ENCODE measurements around the gene MCAT. TPM values are rescaled to one million over a fixed set of nuclear protein-coding genes. Genes with fewer than 3 reads are reported as not detected.

Gene MCAT
- total RNA-seq, 1 donor from 2014 or later = 16.6 TPM

DNA sequence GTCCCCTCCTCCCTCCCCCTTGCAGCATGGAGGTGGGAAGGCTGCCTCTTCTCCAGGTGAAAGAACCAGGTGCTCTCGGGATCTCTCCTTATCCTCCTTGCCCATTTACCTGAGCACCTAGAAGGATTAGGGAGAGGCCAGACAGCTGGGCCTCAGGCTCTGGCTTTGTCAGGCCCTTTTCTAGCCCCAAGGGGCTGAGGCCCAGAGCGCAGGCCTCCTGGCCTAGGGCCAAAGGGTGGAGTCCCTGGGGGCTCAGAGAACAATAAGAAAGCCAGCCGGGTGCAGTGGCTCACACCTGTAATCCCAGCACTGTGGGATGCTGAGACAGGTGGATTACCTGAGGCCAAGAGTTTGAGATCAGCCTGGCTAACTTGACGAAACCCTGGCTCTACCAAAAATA lies 48.6 kb downstream of the MCAT start:
- no peak overlapping the region for H3K4me3 Mint-ChIP-seq (ENCODE audit: unreplicated experiment)
- TF ChIP-seq, protein P1, sequence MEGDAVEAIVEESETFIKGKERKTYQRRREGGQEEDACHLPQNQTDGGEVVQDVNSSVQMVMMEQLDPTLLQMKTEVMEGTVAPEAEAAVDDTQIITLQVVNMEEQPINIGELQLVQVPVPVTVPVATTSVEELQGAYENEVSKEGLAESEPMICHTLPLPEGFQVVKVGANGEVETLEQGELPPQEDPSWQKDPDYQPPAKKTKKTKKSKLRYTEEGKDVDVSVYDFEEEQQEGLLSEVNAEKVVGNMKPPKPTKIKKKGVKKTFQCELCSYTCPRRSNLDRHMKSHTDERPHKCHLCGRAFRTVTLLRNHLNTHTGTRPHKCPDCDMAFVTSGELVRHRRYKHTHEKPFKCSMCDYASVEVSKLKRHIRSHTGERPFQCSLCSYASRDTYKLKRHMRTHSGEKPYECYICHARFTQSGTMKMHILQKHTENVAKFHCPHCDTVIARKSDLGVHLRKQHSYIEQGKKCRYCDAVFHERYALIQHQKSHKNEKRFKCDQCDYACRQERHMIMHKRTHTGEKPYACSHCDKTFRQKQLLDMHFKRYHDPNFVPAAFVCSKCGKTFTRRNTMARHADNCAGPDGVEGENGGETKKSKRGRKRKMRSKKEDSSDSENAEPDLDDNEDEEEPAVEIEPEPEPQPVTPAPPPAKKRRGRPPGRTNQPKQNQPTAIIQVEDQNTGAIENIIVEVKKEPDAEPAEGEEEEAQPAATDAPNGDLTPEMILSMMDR (IDR thresholded peaks at IDR 0.05) = no peak
- peaks cover 6% of the 10 kb centered on the region for H3K4me1 Mint-ChIP-seq (ENCODE audit: unreplicated experiment)
- H3K36me3 Mint-ChIP-seq (ENCODE audit: unreplicated experiment) = no peaks in the 10 kb centered on the region
- no peak overlapping the region for H3K27ac Mint-ChIP-seq (ENCODE audit: unreplicated experiment)
- no peaks in the 10 kb centered on the region for H3K27me3 Mint-ChIP-seq (ENCODE audit: unreplicated experiment)
- no peaks in the 10 kb centered on the region for H3K9me3 Mint-ChIP-seq (ENCODE audit: unreplicated experiment)
- DNase-seq (ENCODE audit: extremely low spot score, unreplicated experiment) = no peak

DNA sequence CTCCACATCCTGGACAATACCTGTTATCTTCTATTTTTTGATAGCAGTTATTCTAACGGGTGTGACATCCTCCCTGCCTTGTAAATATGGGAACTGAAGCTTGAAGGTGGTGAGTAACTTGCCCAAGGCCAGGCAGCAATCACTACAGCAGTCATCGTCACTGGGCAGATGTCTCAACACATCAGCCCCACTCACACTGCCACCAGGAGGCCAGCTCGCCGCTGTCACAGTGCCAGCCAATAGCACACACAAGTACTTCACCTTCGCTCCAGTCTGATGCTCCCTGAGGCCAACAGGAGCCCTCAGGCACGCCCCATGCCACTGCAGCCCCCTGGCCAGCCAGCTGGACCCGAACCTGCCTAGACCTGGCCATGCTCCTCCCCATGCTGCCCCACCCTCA lies 49.1 kb downstream of the MCAT start:
- H3K36me3 Mint-ChIP-seq (ENCODE audit: unreplicated experiment) = no peaks in the 10 kb centered on the region
- H3K27ac Mint-ChIP-seq (ENCODE audit: unreplicated experiment) = no peak overlapping the region
- peaks cover 8% of the 10 kb centered on the region for H3K4me1 Mint-ChIP-seq (ENCODE audit: unreplicated experiment)
- no peaks in the 10 kb centered on the region for H3K27me3 Mint-ChIP-seq (ENCODE audit: unreplicated experiment)
- no peaks in the 10 kb centered on the region for H3K9me3 Mint-ChIP-seq (ENCODE audit: unreplicated experiment)
- no peak overlapping the region for H3K4me3 Mint-ChIP-seq (ENCODE audit: unreplicated experiment)
- TF ChIP-seq, protein P1 (IDR thresholded peaks at IDR 0.05) = no peak
- DNase-seq (ENCODE audit: extremely low spot score, unreplicated experiment) = no peak

DNA sequence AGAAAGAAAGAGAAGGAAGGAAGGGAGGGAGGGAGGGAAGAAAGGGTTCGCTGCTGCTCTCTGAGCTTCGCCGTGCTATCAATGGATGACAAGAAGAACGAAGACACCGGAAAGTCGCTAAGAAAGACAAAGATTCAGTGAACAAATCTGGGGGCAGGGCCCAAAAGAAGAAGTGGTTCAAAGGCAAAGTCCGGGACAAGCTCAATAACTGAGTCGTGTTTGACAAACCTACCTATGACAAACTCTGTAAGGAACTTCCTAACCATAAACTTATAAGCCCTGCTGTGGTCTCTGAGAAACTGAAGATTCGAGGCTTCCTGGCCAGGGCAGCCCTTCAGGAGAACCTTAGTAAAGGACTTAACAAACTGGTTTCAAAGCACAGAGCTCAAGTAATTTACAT lies 51.1 kb downstream of the MCAT start:
- Mint-ChIP-seq H3K27me3 (ENCODE audit: unreplicated experiment) (no peaks in the 10 kb centered on the region), H3K4me3 (ENCODE audit: unreplicated experiment) (no peak overlapping the region), H3K4me1 (ENCODE audit: unreplicated experiment) (peaks cover 13% of the 10 kb centered on the region), H3K27ac (ENCODE audit: unreplicated experiment) (no peak overlapping the region), H3K36me3 (ENCODE audit: unreplicated experiment) (no peaks in the 10 kb centered on the region), H3K9me3 (ENCODE audit: unreplicated experiment) (no peaks in the 10 kb centered on the region)
- TF ChIP-seq, protein P1 (IDR thresholded peaks at IDR 0.05) = no peak
- no peak for DNase-seq (ENCODE audit: extremely low spot score, unreplicated experiment)

DNA sequence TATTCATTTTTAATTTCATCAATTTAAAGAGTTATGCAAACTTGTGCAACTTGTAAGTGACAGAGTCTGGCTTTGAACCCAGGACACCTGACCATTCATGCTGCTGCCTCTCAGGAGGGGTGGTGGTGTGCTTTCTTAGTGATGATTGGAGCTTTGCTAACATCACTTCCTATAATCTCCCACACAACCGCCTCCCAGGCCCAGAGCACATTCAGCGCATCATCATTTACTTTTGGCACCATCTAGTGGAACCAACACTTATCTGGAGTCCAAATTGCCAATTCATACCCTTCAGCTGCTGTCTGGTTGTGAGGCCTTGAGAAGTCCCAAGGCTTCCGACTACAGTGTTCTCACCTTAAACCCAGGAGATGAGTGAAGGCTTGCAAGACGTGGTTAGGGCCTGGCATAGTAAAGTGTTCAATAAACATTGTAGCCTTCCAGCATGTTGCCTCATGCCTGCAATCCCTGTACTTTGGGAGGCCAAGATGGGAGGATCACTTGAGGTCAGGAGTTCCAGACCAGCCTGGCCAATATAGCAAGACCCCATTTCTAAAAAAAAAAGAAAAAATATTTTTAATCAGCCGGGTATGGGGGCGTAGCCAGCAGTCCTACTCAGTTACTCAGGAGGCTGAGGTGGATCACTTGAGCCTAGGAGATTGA lies 52.9 kb downstream of the MCAT start:
- peak overlapping the region; percentile 65 for H3K4me3 Mint-ChIP-seq (ENCODE audit: unreplicated experiment)
- TF ChIP-seq, protein P1 (IDR thresholded peaks at IDR 0.05) = peak; percentile 75

DNA sequence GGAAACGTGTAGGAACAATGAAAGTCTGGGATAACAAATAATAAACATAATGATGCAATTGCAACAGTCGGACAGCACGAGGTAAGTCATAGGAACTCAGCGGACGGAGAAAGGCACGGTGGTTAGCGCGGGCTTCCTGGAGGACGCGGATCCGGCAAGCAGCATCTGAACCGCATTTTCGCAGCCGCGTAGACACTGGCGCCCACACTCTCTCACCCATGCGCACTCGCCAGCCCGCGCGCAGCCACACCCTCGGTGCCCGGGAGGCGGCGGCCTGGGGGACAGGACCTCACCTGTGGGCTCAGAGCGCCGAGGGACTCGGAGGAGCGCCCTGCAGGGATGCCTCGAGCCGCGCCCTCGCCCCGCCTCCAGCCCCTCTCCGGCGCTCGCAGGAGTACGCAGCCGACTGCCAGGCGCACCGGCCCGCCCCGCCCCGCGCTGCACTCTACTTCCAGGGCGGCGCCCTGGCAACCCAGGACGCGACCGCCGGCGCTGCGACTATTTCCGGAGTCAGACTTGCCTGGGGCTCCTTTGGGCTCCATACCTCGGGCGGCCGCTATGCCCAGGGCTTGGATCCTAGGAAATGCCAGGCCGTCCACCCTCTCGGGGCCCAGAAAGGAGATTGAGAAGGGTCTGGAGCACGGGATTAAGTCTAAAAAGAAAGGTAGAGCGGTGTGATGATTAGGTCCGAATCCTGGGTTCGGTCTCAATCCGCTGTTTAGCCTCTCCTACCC lies 54.0 kb downstream of the MCAT start, which contains the start of gene TTLL1:
TTLL1 (minus strand) TSS at position 408 of the 734 bp plus-strand sequence. CDS start 13,805 bp downstream, outside the sequence.
- TF ChIP-seq, protein P1 (IDR thresholded peaks at IDR 0.05) = no peak
- H3K36me3 Mint-ChIP-seq (ENCODE audit: unreplicated experiment) = peaks cover 8% of the 10 kb centered on the region
- peak; percentile 94 for DNase-seq (ENCODE audit: extremely low spot score, unreplicated experiment)
- no peaks in the 10 kb centered on the region for H3K9me3 Mint-ChIP-seq (ENCODE audit: unreplicated experiment)
- H3K27me3 Mint-ChIP-seq (ENCODE audit: unreplicated experiment) = no peaks in the 10 kb centered on the region
- peak within 1 kb of the TSS; percentile 86 for H3K4me3 Mint-ChIP-seq (ENCODE audit: unreplicated experiment)
- peak within 1 kb of the TSS; percentile 87 for H3K27ac Mint-ChIP-seq (ENCODE audit: unreplicated experiment)
- H3K4me1 Mint-ChIP-seq (ENCODE audit: unreplicated experiment) = peaks cover 13% of the 10 kb centered on the region

More for the DNA sequence above, 52.9 kb downstream of the MCAT start:
- no peak for DNase-seq (ENCODE audit: extremely low spot score, unreplicated experiment)
- H3K36me3 Mint-ChIP-seq (ENCODE audit: unreplicated experiment) = peaks cover 7% of the 10 kb centered on the region
- H3K9me3 Mint-ChIP-seq (ENCODE audit: unreplicated experiment) = no peaks in the 10 kb centered on the region
- no peaks in the 10 kb centered on the region for H3K27me3 Mint-ChIP-seq (ENCODE audit: unreplicated experiment)
- H3K27ac Mint-ChIP-seq (ENCODE audit: unreplicated experiment) = peak overlapping the region; percentile 74
- H3K4me1 Mint-ChIP-seq (ENCODE audit: unreplicated experiment) = peaks cover 13% of the 10 kb centered on the region
